HepG2 (cell line): ENCODE data around the gene SYNDIG1. TPM values are rescaled to one million over a fixed set of nuclear protein-coding genes. Genes with fewer than 3 reads are reported as not detected.

Source experiments
- ATAC-seq: fragments of 200-7000 bp; cut with Tn5 transposase; 3 replicates; pipeline ENCODE4 v1.9.1; 2020; ENCODE audit warnings: mild to moderate bottlenecking, moderate library complexity
- BruUV-seq: library from RNA; stranded (reverse); fragments of 400-500 nt; replicated peaks from 2 replicates; lab custom pipeline; 2021; lab: Mats Ljungman, UMichigan
- CTCF ChIA-PET: fragments of 300-600 bp; formaldehyde crosslinking; extraction: SDS; loops from one replicate; lab custom pipeline; 2021; ENCODE audit warnings: low total read pairs, inconsistent platforms, low intra/inter-chr PET ratio; lab: Yijun Ruan, JAX
- POLR2A ChIA-PET: fragments of 350-600 bp; sonication (Branson Sonifier 250); formaldehyde crosslinking; loops from one replicate; lab custom pipeline; 2020; ENCODE audit warnings: antibody characterized with exemption, inconsistent platforms; lab: Yijun Ruan, JAX
- DNase-seq: peaks from one replicate; pipeline ENCODE4 v3.0.0-alpha.2; 2015; ENCODE audit warnings: low spot score
- FAIRE-seq: peaks from 3 replicates; lab custom pipeline; 2011; peaks lifted over from hg19 to GRCh38; lab: Jason Lieb, UNC
- H2AFZ ChIP-seq: one replicate; pipeline ENCODE4 v1.6.1; 2011; ENCODE audit warnings: low read length, inconsistent platforms
- H3K27ac ChIP-seq: fragments of 300-600 bp; 3 replicates; pipeline ENCODE4 v1.8.0; 2011; ENCODE audit warnings: mixed run types, mild to moderate bottlenecking, mixed read lengths, low read length, inconsistent platforms; ENCODE audit not compliant: insufficient read depth; ENCODE audit errors: extremely low read length
- H3K27me3 ChIP-seq, 2 experiments: fragments of 200-600 bp in 1 of 2; 2 replicates in 1 of 2; 3 replicates in 1 of 2; pipeline versions ENCODE4 v1.6.0 to v1.8.0; 2011; ENCODE audit warnings: low read length in 2 of 2, mild to moderate bottlenecking in 2 of 2, moderate library complexity in 2 of 2, inconsistent platforms in 1 of 2; ENCODE audit not compliant: insufficient read depth in 2 of 2, control insufficient read depth in 1 of 2
- H3K36me3 ChIP-seq, 2 experiments: fragments of 200-600 bp in 1 of 2; replicated peaks in 1 of 2; 2 replicates in 1 of 2; 3 replicates in 1 of 2; pipeline versions ENCODE4 v1.5.1 to v1.8.0; 2011; ENCODE audit warnings: low read length in 2 of 2, inconsistent platforms in 1 of 2; ENCODE audit not compliant: insufficient read depth in 2 of 2, control insufficient read depth in 1 of 2
- H3K4me1 ChIP-seq: 2 replicates; pipeline ENCODE4 v1.5.1; 2012; ENCODE audit warnings: low read length, inconsistent platforms; ENCODE audit not compliant: insufficient read depth
- H3K4me2 ChIP-seq: 2 replicates; pipeline ENCODE4 v1.6.0; 2011; ENCODE audit warnings: low read depth, low read length, inconsistent platforms
- H3K4me3 ChIP-seq, 3 experiments: fragments of 200-600 bp in 1 of 3; sonication (generic), shearing (Covaris generic) in 1 of 3; replicated peaks in 1 of 3; 2 replicates each; pipeline ENCODE4 v1.5.1; 2011 to 2016; ENCODE audit warnings: low read length in 3 of 3, inconsistent platforms in 2 of 3, low read depth in 2 of 3, mild to moderate bottlenecking in 2 of 3, control low read depth in 1 of 3, mixed read lengths in 1 of 3; ENCODE audit not compliant: insufficient read depth in 1 of 3
- H3K79me2 ChIP-seq: one replicate; pipeline ENCODE4 v1.6.1; 2011; ENCODE audit warnings: low read length, inconsistent platforms; ENCODE audit not compliant: insufficient read depth
- H3K9ac ChIP-seq: 2 replicates; pipeline ENCODE4 v1.6.0; 2011; ENCODE audit warnings: mild to moderate bottlenecking, low read depth, low read length, inconsistent platforms; ENCODE audit not compliant: insufficient read depth
- H3K9me3 ChIP-seq: 2 replicates; pipeline ENCODE4 v1.5.1; 2012; ENCODE audit warnings: mild to moderate bottlenecking, low read length
- H4K20me1 ChIP-seq: 2 replicates; pipeline ENCODE4 v1.6.0; 2011; ENCODE audit warnings: inconsistent platforms, mild to moderate bottlenecking, low read length, moderate library complexity; ENCODE audit not compliant: insufficient read depth
- ARNT ChIP-seq: fragments of 450-650 bp; IDR thresholded peaks from 2 replicates; pipeline ENCODE4 v1.6.1; 2017
- CEBPZ ChIP-seq: IDR thresholded peaks from 2 replicates; pipeline ENCODE4 v1.6.1; 2012; ENCODE audit warnings: low read length, improper control_type of control experiment
- DRAP1 ChIP-seq: IDR thresholded peaks from 2 replicates; pipeline ENCODE4 v1.6.1; 2016; ENCODE audit warnings: missing genetic modification reagents, missing compliant biosample characterization
- FOXO1 ChIP-seq: sonication (generic); formaldehyde crosslinking; IDR thresholded peaks from 2 replicates; pipeline ENCODE4 v1.4.0; 2020; ENCODE audit warnings: missing genetic modification reagents
- MEIS2 ChIP-seq: sonication (generic); formaldehyde crosslinking; IDR thresholded peaks from 2 replicates; pipeline ENCODE4 v1.9.0; 2021; ENCODE audit warnings: mild to moderate bottlenecking, missing genetic modification reagents
- NFE2 ChIP-seq: sonication (generic); formaldehyde crosslinking; IDR thresholded peaks from 2 replicates; pipeline ENCODE4 v1.4.0; 2020; ENCODE audit warnings: missing genetic modification reagents
- ZBTB33 ChIP-seq: sonication (generic); formaldehyde crosslinking; IDR thresholded peaks from 2 replicates; pipeline ENCODE4 v1.4.0; 2020; ENCODE audit warnings: missing genetic modification reagents
- ZNF143 ChIP-seq: sonication (generic); formaldehyde crosslinking; IDR thresholded peaks from 2 replicates; pipeline ENCODE4 v1.4.0; 2020; ENCODE audit warnings: missing genetic modification reagents
- ZNF430 ChIP-seq: sonication (generic); formaldehyde crosslinking; IDR thresholded peaks from 2 replicates; pipeline ENCODE4 v1.9.0; 2021; ENCODE audit warnings: mild to moderate bottlenecking, missing genetic modification reagents
- ZNF720 ChIP-seq: sonication (generic); formaldehyde crosslinking; IDR thresholded peaks from 2 replicates; pipeline ENCODE4 v1.4.0; 2020; ENCODE audit warnings: missing genetic modification reagents
- WGBS: methylation state at CpG from one replicate; pipeline ENCODE4 v1.1.6; 2017; ENCODE audit warnings: low lambda C conversion rate; 5-methylcytosine and 5-hydroxymethylcytosine counted together
- in situ Hi-C: cut with HindIII; loops from 2 replicates; pipeline ENCODE4 v1.10.0; 2017; ENCODE audit warnings: low pct_unique_long_range_greater_than_20kb; ENCODE audit not compliant: extremely low pct_ligation_motif_present
- intact Hi-C: fragments of 100-400 bp; cut with micrococcal nuclease; formaldehyde crosslinking; loops from one replicate; pipeline ENCODE4 v1.10.0; 2022; ENCODE audit not compliant: unreplicated experiment
- polyA plus RNA-seq, 8 experiments: library from polyadenylated mRNA; depleted of rRNA in 3 of 8; stranded (reverse) in 7 of 8; unstranded in 1 of 8; fragments of >200 nt; fragmentation: Illumina TruSeq in 4 of 8; extraction: Trizol in 4 of 8; gene quantifications; 2 replicates each; pipeline versions ENCODE4 v1.2.1 to v1.2.3, GENCODE V29; 2011 to 2016; ENCODE audit warnings: low read depth in 4 of 8, missing spikeins in 1 of 8, mixed read lengths in 1 of 8; ENCODE audit not compliant: insufficient read depth in 1 of 8
- total RNA-seq, 5 experiments: library from RNA; depleted of rRNA; stranded (reverse); fragments of >200 nt; fragmentation: Illumina TruSeq; extraction: Trizol; gene quantifications; 2 replicates each; pipeline ENCODE4 v1.2.3, GENCODE V29; 2016; ENCODE audit warnings: low read depth in 1 of 5
- TF ChIP-seq, protein P1 (sequence below): sonication (generic); formaldehyde crosslinking; IDR thresholded peaks from 2 replicates; pipeline ENCODE4 v1.4.0; 2020; ENCODE audit warnings: missing genetic modification reagents

The SYNDIG1 gene
- total and polyA plus RNA-seq, 2 of the 13 experiments (the other 11 are each of a cell fraction or from before 2014, with no cell fraction given), result not detected

DNA sequence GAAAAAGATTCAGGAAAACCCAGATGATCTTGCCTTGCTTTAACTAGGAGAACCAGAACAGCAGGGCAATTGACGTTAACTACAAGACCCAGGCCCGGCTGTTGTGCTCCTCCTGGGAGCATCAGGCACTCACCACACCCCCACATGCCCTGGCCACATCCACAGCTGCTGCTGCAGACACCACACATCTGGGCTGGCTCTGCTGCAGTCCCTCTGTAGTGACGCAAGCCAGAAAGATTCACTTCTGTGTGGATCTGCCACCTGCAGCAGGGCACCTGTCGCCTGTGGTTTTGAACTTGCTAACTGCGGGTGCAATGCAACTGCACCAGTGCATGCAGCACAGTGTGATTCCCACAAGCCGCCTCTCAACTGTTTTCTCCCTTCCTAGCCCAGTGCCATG is 228.8 kb downstream of the SYNDIG1 start:
- H3K27ac ChIP-seq, result no peak overlapping the region
- no peaks in the 10 kb centered on the region for H3K79me2 ChIP-seq
- no peak overlapping the region for H3K4me3 ChIP-seq
- no peak for FAIRE-seq
- DNase-seq, result no peak
- no peak overlapping the region for H2AFZ ChIP-seq
- ATAC-seq, result no peak
- H3K27me3 ChIP-seq, result peaks cover 9 to 56% of the 10 kb centered on the region in 2 experiments; a peak in 4 of 5 replicates
- no peaks in the 10 kb centered on the region for H3K36me3 ChIP-seq
- POLR2A ChIA-PET, result no interaction called here
- no peak overlapping the region for H3K4me2 ChIP-seq
- CTCF ChIA-PET, result no interaction called here
- H3K9me3 ChIP-seq, result no peaks in the 10 kb centered on the region
- in situ Hi-C loops, result no loop called here
- intact Hi-C loops, result no loop called here
- BruUV-seq, result no TSS peak
- H4K20me1 ChIP-seq, result no peaks in the 10 kb centered on the region
- H3K4me1 ChIP-seq, result no peaks in the 10 kb centered on the region
- TF ChIP-seq, protein P1, sequence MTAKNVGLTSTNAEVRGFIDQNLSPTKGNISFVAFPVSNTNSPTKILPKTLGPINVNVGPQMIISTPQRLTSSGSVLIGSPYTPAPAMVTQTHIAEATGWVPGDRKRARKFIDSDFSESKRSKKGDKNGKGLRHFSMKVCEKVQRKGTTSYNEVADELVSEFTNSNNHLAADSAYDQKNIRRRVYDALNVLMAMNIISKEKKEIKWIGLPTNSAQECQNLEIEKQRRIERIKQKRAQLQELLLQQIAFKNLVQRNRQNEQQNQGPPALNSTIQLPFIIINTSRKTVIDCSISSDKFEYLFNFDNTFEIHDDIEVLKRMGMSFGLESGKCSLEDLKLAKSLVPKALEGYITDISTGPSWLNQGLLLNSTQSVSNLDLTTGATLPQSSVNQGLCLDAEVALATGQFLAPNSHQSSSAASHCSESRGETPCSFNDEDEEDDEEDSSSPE (CRISPR knock-in tag), result no peak
- TF ChIP-seq DRAP1 (CRISPR knock-in tag) (no peak), ARNT (no peak), NFE2 (no peak), FOXO1 (CRISPR knock-in tag) (no peak), ZNF720 (CRISPR knock-in tag) (no peak), ZNF143 (CRISPR knock-in tag) (no peak), CEBPZ (no peak), ZBTB33 (CRISPR knock-in tag) (no peak), ZNF430 (CRISPR knock-in tag) (no peak), MEIS2 (CRISPR knock-in tag) (no peak)
- 2% methylated on average over 6 of the region's 6 CpGs for WGBS
- no peak overlapping the region for H3K9ac ChIP-seq
